Astrocyte of the spinal cord (primary cell): ENCODE measurements around the gene C2CD4D.

Source experiments
- DNase-seq: peaks from one replicate; pipeline ENCODE4 v3.0.0; 2011; ENCODE audit warnings: low read depth, low spot score
- H3K4me3 ChIP-seq: 2 replicates; pipeline ENCODE4 v1.5.1; 2011; ENCODE audit warnings: low read depth, mild to moderate bottlenecking, low read length, moderate library complexity
- in situ Hi-C: cut with HindIII; loops from 2 replicates; pipeline ENCODE4 v1.10.0; 2017; ENCODE audit warnings: low sequenced_read_pairs
- TF ChIP-seq, protein P1 (sequence below): IDR thresholded peaks from 2 replicates; pipeline ENCODE4 v1.5.1; 2012; ENCODE audit warnings: low read depth, mild to moderate bottlenecking, low read length, inconsistent platforms

Gene C2CD4D

DNA sequence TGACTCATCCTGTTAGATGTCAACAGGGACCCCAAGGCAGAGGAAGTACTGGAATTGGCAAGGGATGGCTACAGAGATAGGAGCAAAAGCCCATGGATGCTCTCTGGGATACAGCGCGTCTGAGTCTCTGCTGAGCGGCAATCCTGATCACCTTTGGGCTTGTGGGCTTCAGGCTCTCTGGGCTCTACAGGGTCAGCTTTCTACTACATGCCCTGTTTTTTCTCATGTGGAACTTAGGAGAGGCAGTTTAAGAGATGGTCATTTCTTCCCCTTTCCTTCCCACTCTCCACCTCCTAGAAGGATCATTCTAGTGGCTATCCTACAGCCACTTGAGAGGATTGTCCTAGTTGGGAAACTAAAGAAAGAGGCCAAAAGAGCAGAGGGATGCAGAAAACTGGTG lies 35.7 kb downstream of the C2CD4D start:
- in situ Hi-C loops, result no loop called here
- H3K4me3 ChIP-seq, result no peak overlapping the region
- no peak for DNase-seq
- TF ChIP-seq, protein P1, sequence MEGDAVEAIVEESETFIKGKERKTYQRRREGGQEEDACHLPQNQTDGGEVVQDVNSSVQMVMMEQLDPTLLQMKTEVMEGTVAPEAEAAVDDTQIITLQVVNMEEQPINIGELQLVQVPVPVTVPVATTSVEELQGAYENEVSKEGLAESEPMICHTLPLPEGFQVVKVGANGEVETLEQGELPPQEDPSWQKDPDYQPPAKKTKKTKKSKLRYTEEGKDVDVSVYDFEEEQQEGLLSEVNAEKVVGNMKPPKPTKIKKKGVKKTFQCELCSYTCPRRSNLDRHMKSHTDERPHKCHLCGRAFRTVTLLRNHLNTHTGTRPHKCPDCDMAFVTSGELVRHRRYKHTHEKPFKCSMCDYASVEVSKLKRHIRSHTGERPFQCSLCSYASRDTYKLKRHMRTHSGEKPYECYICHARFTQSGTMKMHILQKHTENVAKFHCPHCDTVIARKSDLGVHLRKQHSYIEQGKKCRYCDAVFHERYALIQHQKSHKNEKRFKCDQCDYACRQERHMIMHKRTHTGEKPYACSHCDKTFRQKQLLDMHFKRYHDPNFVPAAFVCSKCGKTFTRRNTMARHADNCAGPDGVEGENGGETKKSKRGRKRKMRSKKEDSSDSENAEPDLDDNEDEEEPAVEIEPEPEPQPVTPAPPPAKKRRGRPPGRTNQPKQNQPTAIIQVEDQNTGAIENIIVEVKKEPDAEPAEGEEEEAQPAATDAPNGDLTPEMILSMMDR, result no peak

DNA sequence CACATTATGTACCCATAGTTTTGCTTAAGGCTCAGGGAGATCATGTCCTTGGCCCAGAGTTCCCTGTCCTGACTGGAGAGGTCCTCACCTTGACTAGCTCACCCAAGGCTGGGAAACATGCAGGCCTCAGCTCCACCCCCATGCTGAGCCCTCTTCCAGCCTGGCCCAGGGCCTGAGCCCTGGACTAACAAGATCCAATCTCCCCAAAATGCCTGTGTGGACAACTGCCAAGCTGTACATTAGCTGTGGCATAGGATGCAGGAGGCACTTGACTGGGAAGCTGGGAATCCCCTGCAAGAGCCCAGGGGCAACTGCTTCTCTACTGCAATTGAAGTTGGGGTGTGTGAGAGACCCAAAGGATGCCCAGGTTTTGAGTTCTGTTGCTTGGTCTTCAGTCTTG lies 36.5 kb downstream of the C2CD4D start:
- in situ Hi-C loops, result no loop called here
- TF ChIP-seq, protein P1, result no peak
- no peak for DNase-seq
- H3K4me3 ChIP-seq, result no peak overlapping the region

DNA sequence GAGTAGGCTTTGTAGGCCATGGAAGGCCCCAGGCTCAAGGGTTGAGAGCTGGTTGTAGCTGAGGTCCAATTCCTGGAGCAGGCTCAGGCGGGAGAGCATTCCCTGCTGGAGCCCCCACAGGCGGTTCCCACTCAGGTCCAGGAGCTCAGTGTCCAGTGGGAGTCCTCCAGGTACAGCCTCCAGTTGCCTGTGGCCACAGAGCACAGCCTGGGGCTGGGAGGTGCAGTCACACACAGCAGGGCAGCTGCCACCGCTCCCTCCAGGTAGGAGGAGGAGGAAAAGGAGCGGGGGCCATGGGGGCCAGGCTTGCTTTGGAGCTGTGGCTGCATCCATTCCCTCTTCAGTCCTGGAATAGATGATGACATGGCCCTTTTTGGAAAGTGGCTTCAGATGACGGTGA lies 37.2 kb downstream of the C2CD4D start:
- TF ChIP-seq, protein P1, result no peak
- in situ Hi-C loops, result no loop called here
- DNase-seq, result no peak
- no peak overlapping the region for H3K4me3 ChIP-seq

DNA sequence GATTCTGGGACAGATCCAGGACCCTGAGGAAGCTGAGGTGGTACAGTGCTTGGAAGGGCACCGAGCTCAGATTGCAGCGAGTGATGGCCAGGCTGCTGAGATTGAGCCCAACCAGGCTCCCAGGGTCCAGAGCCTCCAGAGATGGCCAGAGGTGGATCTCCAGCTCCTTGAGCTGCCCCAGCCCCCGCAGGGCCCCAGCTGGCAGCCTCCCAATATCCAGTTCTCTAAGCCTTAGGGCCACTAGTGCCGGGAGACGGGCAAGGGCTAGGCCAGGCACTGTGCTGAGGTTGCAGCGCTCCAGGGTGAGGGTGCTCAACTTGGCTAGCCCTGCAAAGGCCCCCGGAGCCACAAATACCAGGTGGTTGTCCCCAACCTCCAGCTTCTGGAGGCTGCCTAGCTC lies 37.8 kb downstream of the C2CD4D start:
- in situ Hi-C loops, result no loop called here
- DNase-seq, result no peak
- TF ChIP-seq, protein P1, result no peak
- H3K4me3 ChIP-seq, result no peak overlapping the region

DNA sequence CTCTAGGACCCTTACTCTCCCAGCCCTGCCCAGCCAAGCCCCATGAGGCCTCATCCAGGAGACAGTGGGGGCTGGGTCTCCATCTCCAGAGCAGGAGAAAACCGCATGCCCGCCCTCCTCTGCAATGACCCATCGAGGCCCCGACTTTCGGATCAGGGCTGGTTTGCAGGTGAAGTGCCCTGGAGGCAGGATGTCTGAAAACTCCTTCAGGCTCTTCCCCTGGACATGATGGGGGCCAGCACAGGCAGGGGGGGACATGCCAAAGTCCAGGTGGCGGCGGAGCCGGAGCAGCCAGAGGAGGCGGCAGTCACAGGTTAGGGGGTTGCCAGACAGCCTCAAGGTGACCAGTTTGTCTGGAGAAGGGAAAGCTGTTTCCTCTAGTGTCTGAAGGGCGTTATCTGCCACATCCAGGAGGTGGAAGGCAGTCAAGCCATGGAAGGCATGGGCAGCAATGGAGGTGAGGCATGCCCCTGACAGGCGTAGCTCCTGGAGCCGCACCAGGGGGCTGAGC lies 38.3 kb downstream of the C2CD4D start:
- H3K4me3 ChIP-seq, result no peak overlapping the region
- TF ChIP-seq, protein P1, result no peak
- DNase-seq, result no peak
- in situ Hi-C loops, result no loop called here

DNA sequence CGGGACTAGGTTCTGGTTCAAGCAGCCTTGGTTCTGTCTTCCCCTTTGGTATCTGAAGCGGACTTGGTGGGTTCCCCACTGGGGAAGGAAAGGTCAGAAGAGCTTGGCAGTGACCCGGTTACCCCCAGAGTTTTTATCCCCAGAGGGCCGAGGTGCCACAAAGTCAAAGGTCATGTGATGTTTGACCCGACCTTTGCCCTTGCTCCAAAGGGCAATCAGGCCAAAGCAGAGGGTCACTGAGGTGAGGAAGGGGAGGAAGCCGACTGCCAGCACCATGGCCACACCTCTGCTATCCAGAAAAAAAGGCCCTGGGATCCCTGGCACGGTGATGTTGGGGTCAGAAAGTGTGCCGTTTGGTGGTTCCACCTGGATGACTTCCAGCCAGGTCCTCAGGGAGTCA lies 38.8 kb downstream of the C2CD4D start:
- no peak overlapping the region for H3K4me3 ChIP-seq
- in situ Hi-C loops, result no loop called here
- TF ChIP-seq, protein P1, result no peak
- no peak for DNase-seq
